ENCODE data around the gene CRELD1.

Gene CRELD1

GRCh38 chr3:9955067-9955502, 21.5 kb downstream of the CRELD1 start:
- Histone ChIP-seq H3K9ac (ENCODE audit: low read length) (no peak overlapping the region), H3K27ac (ENCODE audit: low read depth, low read length, poor library complexity, severe bottlenecking) (no peak overlapping the region), H3K36me3 (ENCODE audit: insufficient read depth, low read length) (no peaks in the 10 kb centered on the region), H3K27me3 (ENCODE audit: insufficient read depth, low read length) (no peaks in the 10 kb centered on the region), H3K4me1 (ENCODE audit: insufficient read depth, low read length, severe bottlenecking) (peaks cover 8% of the 10 kb centered on the region), H3K9me3 (ENCODE audit: low read length) (no peaks in the 10 kb centered on the region), H3F3A (ENCODE audit: insufficient read depth, low read length) (no peaks in the 10 kb centered on the region), H3K4me3 (ENCODE audit: low read depth, low read length, poor library complexity, severe bottlenecking) (no peak overlapping the region), H3K9me2 (ENCODE audit: low read depth, low read length) (no peaks in the 10 kb centered on the region), H2AFZ (ENCODE audit: low read length) (no peak overlapping the region), H4K20me1 (ENCODE audit: insufficient read depth, low read length) (no peaks in the 10 kb centered on the region), H3K79me2 (ENCODE audit: insufficient read depth, low read length) (no peaks in the 10 kb centered on the region), H3K4me2 (ENCODE audit: low read length) (no peak overlapping the region)
- TF ChIP-seq CTCF (IDR thresholded peaks at IDR 0.05; ENCODE audit: low read length) (no peak), EZH2 (IDR thresholded peaks at IDR 0.05; ENCODE audit: borderline replicate concordance, low read length) (no peak)

- no peaks in the 10 kb centered on the region for H3F3A ChIP-seq (ENCODE audit: insufficient read depth, low read length)
Measured at GRCh38 chr3:9955611-9956352, 22.1 kb downstream of the CRELD1 start.

GRCh38 chr3:9957214-9957613, 23.6 kb downstream of the CRELD1 start:
- H3K4me2 ChIP-seq (ENCODE audit: low read length), result no peak overlapping the region
- no peaks in the 10 kb centered on the region for H3K27me3 ChIP-seq (ENCODE audit: insufficient read depth, low read length)
- no peaks in the 10 kb centered on the region for H3K9me2 ChIP-seq (ENCODE audit: low read depth, low read length)
- H3K4me1 ChIP-seq (ENCODE audit: insufficient read depth, low read length, severe bottlenecking), result no peaks in the 10 kb centered on the region
- no peak overlapping the region for H3K27ac ChIP-seq (ENCODE audit: low read depth, low read length, poor library complexity, severe bottlenecking)
- H3K4me3 ChIP-seq (ENCODE audit: low read depth, low read length, poor library complexity, severe bottlenecking), result no peak overlapping the region
- no peaks in the 10 kb centered on the region for H4K20me1 ChIP-seq (ENCODE audit: insufficient read depth, low read length)
- H2AFZ ChIP-seq (ENCODE audit: low read length), result no peak overlapping the region
- H3K79me2 ChIP-seq (ENCODE audit: insufficient read depth, low read length), result no peaks in the 10 kb centered on the region
- no peaks in the 10 kb centered on the region for H3K9me3 ChIP-seq (ENCODE audit: low read length)
- no peak overlapping the region for H3K9ac ChIP-seq (ENCODE audit: low read length)
- no peak for TF ChIP-seq EZH2 (IDR thresholded peaks at IDR 0.05; ENCODE audit: borderline replicate concordance, low read length)
- peak; percentile 20; the same call in 1 of the 2 replicates for TF ChIP-seq CTCF (IDR thresholded peaks at IDR 0.05; ENCODE audit: low read length)
- H3F3A ChIP-seq (ENCODE audit: insufficient read depth, low read length), result no peaks in the 10 kb centered on the region
- H3K36me3 ChIP-seq (ENCODE audit: insufficient read depth, low read length), result no peaks in the 10 kb centered on the region

More at GRCh38 chr3:9955611-9956352, 22.1 kb downstream of the CRELD1 start:
- no peak overlapping the region for H3K4me3 ChIP-seq (ENCODE audit: low read depth, low read length, poor library complexity, severe bottlenecking)
- no peak overlapping the region for H2AFZ ChIP-seq (ENCODE audit: low read length)
- H3K79me2 ChIP-seq (ENCODE audit: insufficient read depth, low read length), result no peaks in the 10 kb centered on the region
- no peak overlapping the region for H3K9ac ChIP-seq (ENCODE audit: low read length)
- H3K9me2 ChIP-seq (ENCODE audit: low read depth, low read length), result no peaks in the 10 kb centered on the region
- H3K36me3 ChIP-seq (ENCODE audit: insufficient read depth, low read length), result no peaks in the 10 kb centered on the region
- no peaks in the 10 kb centered on the region for H3K9me3 ChIP-seq (ENCODE audit: low read length)
- TF ChIP-seq CTCF (IDR thresholded peaks at IDR 0.05; ENCODE audit: low read length), result no peak
- TF ChIP-seq EZH2 (IDR thresholded peaks at IDR 0.05; ENCODE audit: borderline replicate concordance, low read length), result no peak
- no peaks in the 10 kb centered on the region for H3K27me3 ChIP-seq (ENCODE audit: insufficient read depth, low read length)
- H4K20me1 ChIP-seq (ENCODE audit: insufficient read depth, low read length), result no peaks in the 10 kb centered on the region
- H3K4me1 ChIP-seq (ENCODE audit: insufficient read depth, low read length, severe bottlenecking), result peaks cover 8% of the 10 kb centered on the region
- H3K4me2 ChIP-seq (ENCODE audit: low read length), result no peak overlapping the region
- no peak overlapping the region for H3K27ac ChIP-seq (ENCODE audit: low read depth, low read length, poor library complexity, severe bottlenecking)
